Osteoblast (primary cell): ENCODE measurements around the gene RSAD2. TPM values are rescaled to one million over a fixed set of nuclear protein-coding genes. Genes with fewer than 3 reads are reported as not detected.

Experiments
- DNase-seq: peaks from one replicate; pipeline ENCODE4 v3.0.0; 2011; ENCODE audit warnings: low spot score, mixed read lengths; ENCODE audit not compliant: insufficient read length; ENCODE audit errors: missing footprints
- H2AFZ ChIP-seq: 2 replicates; pipeline ENCODE4 v1.6.0; 2011; ENCODE audit warnings: mild to moderate bottlenecking, low read length
- H3K27ac ChIP-seq: 2 replicates; pipeline ENCODE4 v1.5.1; 2011; ENCODE audit warnings: mild to moderate bottlenecking, low read depth, low read length, moderate library complexity
- H3K27me3 ChIP-seq: 2 replicates; pipeline ENCODE4 v1.6.0; 2012; ENCODE audit warnings: mild to moderate bottlenecking, control low read depth, inconsistent platforms, low read length, moderate library complexity; ENCODE audit not compliant: insufficient read depth
- H3K36me3 ChIP-seq: 2 replicates; pipeline ENCODE4 v1.5.1; 2011; ENCODE audit warnings: mild to moderate bottlenecking, low read length, control low read depth, moderate library complexity; ENCODE audit not compliant: insufficient read depth
- H3K4me1 ChIP-seq: 2 replicates; pipeline ENCODE4 v1.5.1; 2011; ENCODE audit warnings: mild to moderate bottlenecking, low read length, control low read depth, moderate library complexity; ENCODE audit not compliant: insufficient read depth
- H3K4me2 ChIP-seq: 2 replicates; pipeline ENCODE4 v1.6.0; 2011; ENCODE audit warnings: mild to moderate bottlenecking, low read length; ENCODE audit not compliant: insufficient read depth
- H3K4me3 ChIP-seq: fragments of 200-600 bp; sonication (generic); 3 replicates; pipeline ENCODE4 v1.5.1; 2012; ENCODE audit warnings: mild to moderate bottlenecking, low read length, inconsistent platforms; ENCODE audit not compliant: insufficient read depth
- H3K79me2 ChIP-seq: 2 replicates; pipeline ENCODE4 v1.6.0; 2012; ENCODE audit warnings: mild to moderate bottlenecking, low read length, control low read depth, inconsistent platforms; ENCODE audit not compliant: insufficient read depth
- H3K9me3 ChIP-seq: 2 replicates; pipeline ENCODE4 v1.5.1; 2011; ENCODE audit warnings: low read depth, low read length, control low read depth
- H4K20me1 ChIP-seq: 2 replicates; pipeline ENCODE4 v1.6.0; 2012; ENCODE audit warnings: mild to moderate bottlenecking, low read length, control low read depth; ENCODE audit not compliant: insufficient read depth
- CTCF ChIP-seq: IDR thresholded peaks from 2 replicates; pipeline ENCODE4 v1.5.1; 2011; ENCODE audit warnings: mild to moderate bottlenecking, low read depth, low read length, moderate library complexity; ENCODE audit errors: extremely low read depth
- total RNA-seq: library from RNA; depleted of rRNA; stranded (reverse); fragments of >200 nt; gene quantifications from 2 replicates; pipeline ENCODE4 v1.2.3, GENCODE V29; 2012

The RSAD2 gene
- total RNA-seq, 1 donor: 0.72 TPM

- Histone ChIP-seq H3K4me1 (no peaks in the 10 kb centered on the region), H4K20me1 (no peaks in the 10 kb centered on the region), H3K27ac (no peak overlapping the region), H3K4me3 (no peak overlapping the region), H3K79me2 (no peaks in the 10 kb centered on the region), H3K4me2 (no peak overlapping the region), H3K36me3 (no peaks in the 10 kb centered on the region), H2AFZ (no peak overlapping the region), H3K27me3 (no peaks in the 10 kb centered on the region), H3K9me3 (no peaks in the 10 kb centered on the region)
- DNase-seq: no peak
- TF ChIP-seq CTCF: no peak
Observed at GRCh38 chr2:6878549-6878948, 972 bp downstream of the RSAD2 start.

- no peaks in the 10 kb centered on the region for H3K4me1 ChIP-seq
- no peaks in the 10 kb centered on the region for H3K9me3 ChIP-seq
- no peaks in the 10 kb centered on the region for H3K27me3 ChIP-seq
- no peak for TF ChIP-seq CTCF
- no peak overlapping the region for H3K4me2 ChIP-seq
- H3K79me2 ChIP-seq: no peaks in the 10 kb centered on the region
- no peaks in the 10 kb centered on the region for H3K36me3 ChIP-seq
- DNase-seq: no peak
- H3K4me3 ChIP-seq: no peak overlapping the region
- no peak overlapping the region for H2AFZ ChIP-seq
- no peaks in the 10 kb centered on the region for H4K20me1 ChIP-seq
- H3K27ac ChIP-seq: no peak overlapping the region
Observed at GRCh38 chr2:6879011-6879410, 1.4 kb downstream of the RSAD2 start.

GRCh38 chr2:6880200-6880733 lies 2.7 kb downstream of the RSAD2 start:
- H3K4me2 ChIP-seq: no peak overlapping the region
- no peak for DNase-seq
- TF ChIP-seq CTCF: no peak

GRCh38 chr2:6881046-6881445 lies 3.5 kb downstream of the RSAD2 start:
- no peaks in the 10 kb centered on the region for H3K36me3 ChIP-seq
- H3K79me2 ChIP-seq: no peaks in the 10 kb centered on the region
- H3K4me1 ChIP-seq: no peaks in the 10 kb centered on the region
- no peak for DNase-seq
- no peaks in the 10 kb centered on the region for H3K9me3 ChIP-seq
- no peak overlapping the region for H3K4me3 ChIP-seq
- no peaks in the 10 kb centered on the region for H3K27me3 ChIP-seq
- no peak overlapping the region for H3K4me2 ChIP-seq
- no peak overlapping the region for H2AFZ ChIP-seq
- H4K20me1 ChIP-seq: no peaks in the 10 kb centered on the region
- H3K27ac ChIP-seq: no peak overlapping the region
- TF ChIP-seq CTCF: no peak

More at GRCh38 chr2:6880200-6880733, 2.7 kb downstream of the RSAD2 start:
- Histone ChIP-seq H3K4me3 (no peak overlapping the region), H3K4me1 (no peaks in the 10 kb centered on the region), H4K20me1 (no peaks in the 10 kb centered on the region), H3K27me3 (no peaks in the 10 kb centered on the region), H3K27ac (no peak overlapping the region), H3K79me2 (no peaks in the 10 kb centered on the region), H3K36me3 (no peaks in the 10 kb centered on the region), H2AFZ (no peak overlapping the region), H3K9me3 (no peaks in the 10 kb centered on the region)
